Measurements from ENCODE around the gene LRRTM1.

LRRTM1 gene

DNA sequence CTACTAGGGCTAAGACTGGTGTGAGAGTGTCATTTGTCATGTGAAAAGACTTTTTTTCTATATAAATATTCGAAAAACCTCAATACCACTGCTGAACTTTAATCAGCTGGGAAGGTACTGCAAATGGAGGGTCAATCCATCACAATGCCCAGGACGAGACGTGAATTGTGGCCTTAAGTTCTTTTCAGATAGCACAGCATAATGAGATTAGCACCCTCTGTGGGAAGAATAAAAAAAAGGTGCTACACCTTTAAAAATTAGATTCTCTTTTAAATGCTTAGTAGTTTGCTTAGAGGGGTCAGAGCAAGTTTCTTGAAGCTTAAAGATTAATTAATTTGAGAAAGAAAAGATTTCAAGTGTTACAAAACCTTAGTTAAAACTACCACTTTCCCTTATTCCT lies 5.6 kb downstream of the LRRTM1 start:
- TF ChIP-seq, protein P1, sequence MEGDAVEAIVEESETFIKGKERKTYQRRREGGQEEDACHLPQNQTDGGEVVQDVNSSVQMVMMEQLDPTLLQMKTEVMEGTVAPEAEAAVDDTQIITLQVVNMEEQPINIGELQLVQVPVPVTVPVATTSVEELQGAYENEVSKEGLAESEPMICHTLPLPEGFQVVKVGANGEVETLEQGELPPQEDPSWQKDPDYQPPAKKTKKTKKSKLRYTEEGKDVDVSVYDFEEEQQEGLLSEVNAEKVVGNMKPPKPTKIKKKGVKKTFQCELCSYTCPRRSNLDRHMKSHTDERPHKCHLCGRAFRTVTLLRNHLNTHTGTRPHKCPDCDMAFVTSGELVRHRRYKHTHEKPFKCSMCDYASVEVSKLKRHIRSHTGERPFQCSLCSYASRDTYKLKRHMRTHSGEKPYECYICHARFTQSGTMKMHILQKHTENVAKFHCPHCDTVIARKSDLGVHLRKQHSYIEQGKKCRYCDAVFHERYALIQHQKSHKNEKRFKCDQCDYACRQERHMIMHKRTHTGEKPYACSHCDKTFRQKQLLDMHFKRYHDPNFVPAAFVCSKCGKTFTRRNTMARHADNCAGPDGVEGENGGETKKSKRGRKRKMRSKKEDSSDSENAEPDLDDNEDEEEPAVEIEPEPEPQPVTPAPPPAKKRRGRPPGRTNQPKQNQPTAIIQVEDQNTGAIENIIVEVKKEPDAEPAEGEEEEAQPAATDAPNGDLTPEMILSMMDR (conservative IDR thresholded peaks at IDR 0.05; ENCODE audit: low read depth, low read length): no peak

DNA sequence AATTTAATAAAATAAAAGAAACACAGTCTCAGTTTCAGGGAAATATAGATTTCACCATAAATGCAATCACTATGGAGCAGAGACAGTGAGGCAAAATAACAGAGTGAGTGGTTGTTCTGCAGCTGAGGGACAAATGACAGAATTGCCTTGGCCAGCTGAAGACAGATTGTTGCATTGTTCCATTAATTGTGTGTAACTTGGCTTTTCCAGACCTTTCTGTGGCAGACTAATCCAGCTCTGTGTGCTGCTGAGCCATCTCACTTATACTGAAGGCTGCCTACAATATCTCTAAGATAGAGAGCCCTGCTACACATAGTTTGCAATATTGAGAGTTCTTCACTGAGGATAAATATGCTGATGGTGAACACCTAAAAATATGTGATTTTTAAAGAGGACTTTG lies 11.5 kb downstream of the LRRTM1 start:
- TF ChIP-seq, protein P1 (conservative IDR thresholded peaks at IDR 0.05; ENCODE audit: low read depth, low read length): no peak
- no peak for DNase-seq (ENCODE audit: low read depth)
- no peak overlapping the region for H3K4me3 ChIP-seq (ENCODE audit: low read depth, low read length)

More for the DNA sequence above, 5.6 kb downstream of the LRRTM1 start:
- DNase-seq (ENCODE audit: low read depth): no peak
- no peak overlapping the region for H3K4me3 ChIP-seq (ENCODE audit: low read depth, low read length)

DNA sequence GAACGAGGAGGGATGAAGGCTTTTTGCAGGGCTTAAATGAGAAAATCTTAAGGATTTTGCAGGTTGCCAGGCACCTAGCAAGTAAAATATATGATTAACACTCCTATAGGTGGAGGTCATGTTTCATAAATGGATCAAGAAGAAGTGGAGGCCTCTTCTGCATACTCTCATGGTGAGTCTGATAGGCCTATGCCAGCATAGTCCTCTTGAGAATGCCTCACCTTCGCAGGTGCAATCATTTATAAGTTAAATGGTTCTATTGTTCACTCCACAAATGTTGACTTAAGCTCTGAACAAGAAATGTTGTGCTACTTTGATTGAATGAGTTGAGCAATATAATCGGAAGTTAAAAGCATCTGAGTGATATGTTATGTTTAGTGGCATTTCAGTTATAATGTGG lies 12.1 kb downstream of the LRRTM1 start:
- no peak overlapping the region for H3K4me3 ChIP-seq (ENCODE audit: low read depth, low read length)
- DNase-seq (ENCODE audit: low read depth): no peak
- TF ChIP-seq, protein P1 (conservative IDR thresholded peaks at IDR 0.05; ENCODE audit: low read depth, low read length): no peak

DNA sequence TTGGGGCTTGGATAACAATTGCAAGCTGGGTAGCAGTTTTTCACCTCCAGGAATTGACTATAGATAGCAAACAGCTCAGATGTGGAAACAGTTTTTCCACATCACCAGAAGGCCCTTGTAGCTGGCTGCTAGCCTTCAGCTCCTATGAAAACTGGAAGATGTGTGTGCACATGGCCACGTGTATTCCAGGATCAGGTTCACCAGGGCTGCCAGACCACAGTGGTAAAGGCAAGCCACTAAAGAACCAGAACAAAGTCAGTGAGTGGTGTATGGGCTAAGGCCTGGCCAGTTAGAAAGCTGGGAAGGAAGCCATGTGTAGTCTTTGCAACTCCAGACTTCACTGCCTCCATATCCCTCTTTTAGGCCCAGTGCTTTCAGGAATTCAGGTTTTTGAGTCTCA lies 12.9 kb downstream of the LRRTM1 start:
- no peak for DNase-seq (ENCODE audit: low read depth)
- no peak overlapping the region for H3K4me3 ChIP-seq (ENCODE audit: low read depth, low read length)
- TF ChIP-seq, protein P1 (conservative IDR thresholded peaks at IDR 0.05; ENCODE audit: low read depth, low read length): no peak

DNA sequence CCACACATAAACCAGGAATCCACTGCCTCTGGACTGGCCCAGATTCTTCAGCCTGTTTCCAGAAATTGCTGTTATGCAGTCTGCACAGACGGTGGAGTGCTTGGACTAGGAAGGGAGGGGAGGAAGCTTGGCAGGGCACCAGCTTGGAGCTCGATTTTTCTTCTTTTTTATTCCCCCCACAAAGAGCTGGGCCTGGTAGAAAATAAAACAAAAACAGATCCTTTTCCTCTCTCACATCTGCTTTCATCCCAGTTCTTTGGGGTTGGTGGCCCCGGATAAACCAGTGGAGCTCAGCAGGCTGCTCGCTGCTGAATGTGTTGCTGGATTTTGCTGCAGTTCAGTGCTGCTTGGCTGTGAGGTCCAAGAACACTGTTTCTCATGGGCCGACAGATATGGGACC lies 16.0 kb downstream of the LRRTM1 start:
- TF ChIP-seq, protein P1 (conservative IDR thresholded peaks at IDR 0.05; ENCODE audit: low read depth, low read length): no peak
- H3K4me3 ChIP-seq (ENCODE audit: low read depth, low read length): no peak overlapping the region
- DNase-seq (ENCODE audit: low read depth): no peak

DNA sequence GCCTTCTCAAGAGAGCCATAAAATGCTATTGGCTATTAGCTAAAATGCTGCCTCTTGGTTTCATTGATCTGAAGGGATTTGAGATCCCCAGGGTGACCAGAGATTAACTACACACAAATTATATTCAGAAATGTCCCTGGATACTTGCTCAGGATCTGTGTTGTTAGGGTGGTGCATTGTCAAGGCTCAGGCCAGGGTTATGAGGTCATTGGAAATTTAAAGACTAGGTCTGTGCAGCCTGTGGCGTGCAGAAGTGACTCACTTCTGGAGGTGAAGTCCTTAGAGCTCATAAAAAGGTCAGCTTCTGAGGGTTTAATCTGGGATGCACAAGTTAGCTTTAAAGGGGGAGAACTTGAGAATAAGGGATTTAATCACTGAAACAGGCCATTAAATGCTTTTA lies 23.5 kb downstream of the LRRTM1 start:
- no peak for DNase-seq (ENCODE audit: low read depth)
- H3K4me3 ChIP-seq (ENCODE audit: low read depth, low read length): no peak overlapping the region
- TF ChIP-seq, protein P1 (conservative IDR thresholded peaks at IDR 0.05; ENCODE audit: low read depth, low read length): no peak

DNA sequence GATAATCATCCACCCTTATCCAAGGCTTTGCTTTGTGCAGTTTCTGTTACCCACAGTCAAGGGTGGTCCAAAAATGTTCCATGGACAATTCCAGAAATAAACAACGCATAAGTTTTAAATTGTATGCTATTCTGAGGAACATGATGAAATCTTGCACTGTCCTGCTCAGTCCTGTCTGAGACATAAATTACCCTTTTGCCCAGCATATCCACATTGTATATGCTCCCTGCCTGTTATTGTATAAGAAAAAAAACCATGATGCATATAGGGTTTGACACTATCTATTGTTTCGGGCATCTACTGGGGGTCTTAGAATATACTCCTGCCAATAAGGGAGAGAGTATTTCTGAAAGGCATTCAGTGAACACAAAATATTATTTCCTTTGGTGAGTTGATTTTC lies 24.0 kb downstream of the LRRTM1 start:
- TF ChIP-seq, protein P1 (conservative IDR thresholded peaks at IDR 0.05; ENCODE audit: low read depth, low read length): no peak

More for the DNA sequence above, 24.0 kb downstream of the LRRTM1 start:
- no peak for DNase-seq (ENCODE audit: low read depth)
- H3K4me3 ChIP-seq (ENCODE audit: low read depth, low read length): no peak overlapping the region

Measured in choroid plexus epithelial cell (primary cell).